ENCODE results near the gene DMWD.
A peak's percentile ranks its signal among the peaks of the same experiment; 100 is the strongest.

The DMWD gene

DNA sequence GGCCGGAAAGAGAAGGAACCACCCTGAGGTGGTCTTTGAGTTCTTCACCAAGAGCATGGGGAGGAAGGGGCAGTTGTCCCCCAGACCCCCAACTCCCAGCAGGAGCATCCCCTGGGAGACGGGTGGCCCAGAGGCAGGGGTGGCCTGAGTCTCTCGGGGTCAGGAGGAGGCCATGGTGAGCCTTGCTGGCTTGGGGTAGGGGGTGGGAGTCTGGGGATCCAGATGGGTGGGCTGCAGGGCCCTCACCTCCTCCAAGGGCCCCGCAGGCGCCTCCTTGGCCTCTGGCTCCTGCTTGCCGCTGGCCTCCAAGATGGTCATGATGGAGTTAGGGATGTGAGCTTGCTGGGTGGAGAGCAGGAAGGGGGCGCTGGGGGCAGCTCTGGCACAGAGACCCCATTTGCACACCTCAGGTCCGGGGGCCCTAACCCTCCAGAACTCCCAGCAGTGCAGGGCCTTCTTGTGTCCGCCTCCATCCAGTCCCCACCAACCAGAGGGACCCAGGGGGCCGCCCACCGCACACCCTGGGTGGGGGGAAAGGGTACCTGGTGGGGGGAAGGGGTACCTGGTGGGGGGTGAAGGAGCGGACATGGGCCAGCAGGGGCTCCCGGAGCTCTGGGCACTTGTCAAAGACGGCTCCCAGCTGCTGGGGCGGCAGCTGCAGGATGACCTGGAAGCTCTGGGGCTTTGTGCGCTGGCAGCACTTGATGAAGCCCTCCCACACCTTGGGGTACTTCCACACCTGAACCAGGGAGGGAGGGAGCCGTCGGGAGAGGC, 23.8 kb upstream of the DMWD start:
- no peak overlapping the region for H3K4me3 ChIP-seq (ENCODE audit: low read length)
- TF ChIP-seq, protein P1, sequence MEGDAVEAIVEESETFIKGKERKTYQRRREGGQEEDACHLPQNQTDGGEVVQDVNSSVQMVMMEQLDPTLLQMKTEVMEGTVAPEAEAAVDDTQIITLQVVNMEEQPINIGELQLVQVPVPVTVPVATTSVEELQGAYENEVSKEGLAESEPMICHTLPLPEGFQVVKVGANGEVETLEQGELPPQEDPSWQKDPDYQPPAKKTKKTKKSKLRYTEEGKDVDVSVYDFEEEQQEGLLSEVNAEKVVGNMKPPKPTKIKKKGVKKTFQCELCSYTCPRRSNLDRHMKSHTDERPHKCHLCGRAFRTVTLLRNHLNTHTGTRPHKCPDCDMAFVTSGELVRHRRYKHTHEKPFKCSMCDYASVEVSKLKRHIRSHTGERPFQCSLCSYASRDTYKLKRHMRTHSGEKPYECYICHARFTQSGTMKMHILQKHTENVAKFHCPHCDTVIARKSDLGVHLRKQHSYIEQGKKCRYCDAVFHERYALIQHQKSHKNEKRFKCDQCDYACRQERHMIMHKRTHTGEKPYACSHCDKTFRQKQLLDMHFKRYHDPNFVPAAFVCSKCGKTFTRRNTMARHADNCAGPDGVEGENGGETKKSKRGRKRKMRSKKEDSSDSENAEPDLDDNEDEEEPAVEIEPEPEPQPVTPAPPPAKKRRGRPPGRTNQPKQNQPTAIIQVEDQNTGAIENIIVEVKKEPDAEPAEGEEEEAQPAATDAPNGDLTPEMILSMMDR (conservative IDR thresholded peaks at IDR 0.05; ENCODE audit: low read depth, low read length), result no peak
- no peak for DNase-seq (ENCODE audit: low read depth)

DNA sequence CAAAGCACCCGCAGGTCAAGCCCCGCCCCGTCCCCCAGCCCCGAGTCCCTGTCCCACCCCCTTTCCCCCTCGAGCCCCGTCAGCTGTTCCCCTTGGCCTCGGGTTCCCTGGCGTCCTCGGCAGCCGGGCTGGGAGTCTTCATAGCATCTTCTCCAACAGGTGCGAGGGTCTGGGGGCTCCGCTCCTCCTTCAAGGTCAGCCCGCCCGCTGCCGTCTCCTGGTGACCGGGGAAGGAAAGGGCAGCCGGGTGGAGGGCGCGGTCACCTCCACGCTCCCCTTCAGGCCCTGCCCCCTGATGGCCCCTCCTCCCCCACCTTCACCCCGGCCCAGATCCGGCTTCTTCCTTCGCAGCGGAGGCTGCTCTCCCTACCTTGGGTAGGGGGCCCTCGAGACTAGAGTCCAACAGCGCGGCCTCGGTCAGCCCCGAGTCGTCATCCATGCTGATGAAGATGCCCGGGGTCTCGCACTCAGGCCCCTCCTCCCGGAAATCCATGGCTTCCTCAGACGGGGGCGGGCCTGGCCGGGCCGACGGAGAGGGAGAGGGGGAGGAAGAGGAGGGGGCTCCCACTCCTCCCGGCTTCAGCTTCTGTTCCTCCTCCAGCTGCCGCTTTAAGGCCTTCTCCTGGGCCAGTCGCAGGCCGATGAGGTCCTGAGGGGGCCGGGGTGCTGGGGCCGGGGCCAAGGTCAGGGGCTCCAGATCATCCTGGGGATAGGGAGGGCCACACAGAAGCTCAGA, 23.0 kb upstream of the DMWD start:
- TF ChIP-seq, protein P1 (conservative IDR thresholded peaks at IDR 0.05; ENCODE audit: low read depth, low read length), result no peak
- H3K4me3 ChIP-seq (ENCODE audit: low read length), result peak overlapping the region; percentile 42
- no peak for DNase-seq (ENCODE audit: low read depth)

DNA sequence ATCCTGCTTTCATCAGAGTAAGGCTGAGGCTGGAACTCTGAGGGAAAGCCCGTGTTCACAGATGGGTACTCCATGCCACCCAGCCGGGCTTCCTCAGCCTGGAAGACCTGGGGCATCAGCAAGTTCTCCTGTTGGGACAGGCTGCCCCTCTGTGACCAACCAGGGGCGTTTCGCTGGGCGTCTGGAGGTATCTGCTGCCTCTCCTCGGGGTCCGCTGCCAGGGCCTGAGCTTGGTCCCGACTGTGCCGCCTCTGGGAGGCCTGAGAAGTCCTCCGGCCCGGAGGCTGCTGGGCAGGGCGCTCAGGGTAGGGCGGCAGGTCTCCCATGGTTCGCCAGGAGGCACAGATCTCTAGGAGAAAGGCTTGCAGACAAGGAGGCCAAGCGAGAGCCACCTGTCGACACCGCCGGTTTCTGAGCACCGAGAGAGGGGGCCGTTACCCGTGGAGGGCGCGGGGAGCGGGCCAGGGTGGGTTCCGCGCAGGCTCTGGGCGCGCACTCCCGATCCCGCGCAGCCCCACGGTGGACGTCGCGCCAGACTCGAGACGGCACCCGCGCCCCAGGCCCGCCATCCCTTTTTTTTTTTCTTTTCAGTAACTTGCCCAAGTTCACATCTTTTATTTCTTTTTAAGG, 22.3 kb upstream of the DMWD start, which contains the start of gene RSPH6A:
RSPH6A (minus strand) TSS at position 458 of the 630 bp plus-strand sequence; CDS start at position 326, 132 bp downstream.
- TF ChIP-seq, protein P1 (conservative IDR thresholded peaks at IDR 0.05; ENCODE audit: low read depth, low read length), result no peak
- peak within 1 kb of the TSS; percentile 42 for H3K4me3 ChIP-seq (ENCODE audit: low read length)
- DNase-seq (ENCODE audit: low read depth), result no peak

DNA sequence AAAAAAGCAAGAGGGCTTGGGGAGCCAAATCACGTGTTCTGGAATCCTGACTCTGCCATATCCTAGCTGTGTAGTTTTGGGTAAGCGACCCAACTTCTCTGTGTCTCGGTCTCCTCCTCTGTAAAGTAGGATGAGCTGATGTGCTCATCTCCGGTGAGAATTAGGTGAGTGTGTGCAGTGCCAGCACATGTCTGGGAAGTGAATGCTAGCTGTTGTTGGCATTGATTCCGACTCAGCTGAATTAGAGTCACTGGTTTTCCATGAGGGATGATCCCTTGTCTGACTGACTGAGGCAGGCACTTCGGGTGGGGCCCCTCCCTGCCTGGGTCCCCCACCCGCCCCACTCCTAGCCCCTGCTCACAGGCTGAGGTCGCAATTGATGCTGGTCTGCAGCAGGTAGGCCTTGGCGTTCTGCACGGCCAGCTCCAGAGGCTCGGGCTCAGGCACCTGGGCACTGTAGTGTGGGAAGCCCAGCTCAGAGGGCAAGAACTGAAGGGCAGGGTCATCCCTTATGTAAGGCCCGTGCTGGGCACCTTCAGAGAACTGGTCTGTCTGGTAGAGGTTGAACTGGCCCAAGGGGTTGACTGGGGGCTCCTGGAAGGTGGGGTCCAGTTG, 21.6 kb upstream of the DMWD start:
- TF ChIP-seq, protein P1 (conservative IDR thresholded peaks at IDR 0.05; ENCODE audit: low read depth, low read length), result no peak
- no peak overlapping the region for H3K4me3 ChIP-seq (ENCODE audit: low read length)
- DNase-seq (ENCODE audit: low read depth), result no peak

DNA sequence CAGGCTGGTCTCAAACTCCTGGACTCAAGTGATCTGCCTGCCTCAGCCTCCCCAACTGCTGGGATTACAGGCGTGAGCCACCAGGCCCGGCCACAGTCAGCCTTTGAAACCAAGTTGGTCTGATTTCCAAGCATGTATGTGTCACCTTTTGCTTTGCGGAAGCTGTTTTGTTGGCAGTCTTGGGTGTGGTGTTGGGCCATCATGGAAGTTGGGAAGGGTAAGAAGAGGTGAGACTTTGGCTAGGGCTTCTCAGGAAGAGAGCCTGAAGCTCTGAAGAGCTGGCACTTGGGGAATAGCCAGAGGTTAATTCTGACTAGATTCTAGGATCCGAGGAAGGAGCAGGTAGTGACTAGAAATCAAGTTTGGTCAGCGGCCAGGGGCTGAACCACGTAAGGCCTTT, 19.7 kb upstream of the DMWD start:
- TF ChIP-seq, protein P1 (conservative IDR thresholded peaks at IDR 0.05; ENCODE audit: low read depth, low read length), result no peak
- no peak overlapping the region for H3K4me3 ChIP-seq (ENCODE audit: low read length)
- no peak for DNase-seq (ENCODE audit: low read depth)

DNA sequence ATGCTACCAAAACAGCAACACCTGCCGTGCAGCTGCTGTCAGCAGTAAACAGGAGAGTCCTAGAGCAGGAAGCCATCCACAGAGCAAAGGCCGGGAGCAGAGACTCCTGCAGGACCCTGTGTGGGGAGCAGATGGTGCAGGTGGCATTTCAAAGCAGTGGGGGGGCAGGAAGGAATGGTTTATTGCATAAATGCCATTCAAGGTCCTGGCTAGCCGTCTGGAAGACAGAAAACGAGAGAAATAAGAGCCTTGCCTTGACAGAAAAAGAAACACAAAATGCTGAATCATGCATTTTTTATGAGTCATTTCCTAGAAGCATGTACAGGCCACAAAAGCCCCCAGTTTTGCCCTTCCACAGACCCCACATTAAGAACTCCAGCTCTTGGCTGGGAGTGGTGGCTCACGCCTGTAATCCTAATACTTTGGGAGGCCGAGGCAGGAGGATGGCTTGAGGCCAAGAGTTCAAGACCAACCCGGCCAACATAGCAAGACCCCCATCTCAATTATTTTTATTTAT, 17.1 kb upstream of the DMWD start:
- no peak overlapping the region for H3K4me3 ChIP-seq (ENCODE audit: low read length)
- TF ChIP-seq, protein P1 (conservative IDR thresholded peaks at IDR 0.05; ENCODE audit: low read depth, low read length), result no peak
- peak; percentile 33 for DNase-seq (ENCODE audit: low read depth)

Measured in retinal pigment epithelial cell (primary cell).